GM21825 (cell line): ENCODE results near the gene ARHGEF16.

Experiments
- ATAC-seq: cut with Tn5 transposase; IDR thresholded peaks from one replicate; pipeline ENCODE4 v1.9.1; 2021; ENCODE audit warnings: mild to moderate bottlenecking, moderate library complexity; ENCODE audit not compliant: unreplicated experiment

The ARHGEF16 gene

GRCh38 chr1:3436451-3436850 is 18.0 kb upstream of the ARHGEF16 start:
- ATAC-seq: no peak

- ATAC-seq: no peak
These were observed 17.6 kb upstream of the ARHGEF16 start for GRCh38 chr1:3436901-3437300.

GRCh38 chr1:3438661-3439180 is 15.7 kb upstream of the ARHGEF16 start:
- no peak for ATAC-seq

GRCh38 chr1:3439346-3440299 is 14.8 kb upstream of the ARHGEF16 start:
- no peak for ATAC-seq

- ATAC-seq: no peak
These were observed 14.2 kb upstream of the ARHGEF16 start for GRCh38 chr1:3440300-3440681.

- ATAC-seq: no peak
These were observed 13.6 kb upstream of the ARHGEF16 start for GRCh38 chr1:3440711-3441409.

- no peak for ATAC-seq
These were observed 13.0 kb upstream of the ARHGEF16 start for GRCh38 chr1:3441410-3441847.

GRCh38 chr1:3441880-3442279 is 12.6 kb upstream of the ARHGEF16 start:
- no peak for ATAC-seq

GRCh38 chr1:3442331-3442730 is 12.1 kb upstream of the ARHGEF16 start:
- no peak for ATAC-seq

GRCh38 chr1:3442901-3443300 is 11.6 kb upstream of the ARHGEF16 start:
- no peak for ATAC-seq

GRCh38 chr1:3443807-3444206 is 10.7 kb upstream of the ARHGEF16 start:
- ATAC-seq: no peak

- no peak for ATAC-seq
These were observed 10.2 kb upstream of the ARHGEF16 start for GRCh38 chr1:3444298-3444697.

- no peak for ATAC-seq
These were observed 9.7 kb upstream of the ARHGEF16 start for GRCh38 chr1:3444736-3445135.

GRCh38 chr1:3450202-3450863 is 4.1 kb upstream of the ARHGEF16 start:
- ATAC-seq: no peak

GRCh38 chr1:3450983-3451382 is 3.5 kb upstream of the ARHGEF16 start:
- no peak for ATAC-seq

GRCh38 chr1:3451994-3452865 is 2.2 kb upstream of the ARHGEF16 start:
- ATAC-seq: no peak

- ATAC-seq: no peak
These were observed 1.6 kb upstream of the ARHGEF16 start for GRCh38 chr1:3452866-3453175.

GRCh38 chr1:3453203-3453761 is 1.2 kb upstream of the ARHGEF16 start:
- ATAC-seq: no peak

GRCh38 chr1:3454811-3455618 is 550 bp downstream of the ARHGEF16 start:
- no peak for ATAC-seq
